ENCODE results near the gene LHFPL3.

LHFPL3 gene

DNA sequence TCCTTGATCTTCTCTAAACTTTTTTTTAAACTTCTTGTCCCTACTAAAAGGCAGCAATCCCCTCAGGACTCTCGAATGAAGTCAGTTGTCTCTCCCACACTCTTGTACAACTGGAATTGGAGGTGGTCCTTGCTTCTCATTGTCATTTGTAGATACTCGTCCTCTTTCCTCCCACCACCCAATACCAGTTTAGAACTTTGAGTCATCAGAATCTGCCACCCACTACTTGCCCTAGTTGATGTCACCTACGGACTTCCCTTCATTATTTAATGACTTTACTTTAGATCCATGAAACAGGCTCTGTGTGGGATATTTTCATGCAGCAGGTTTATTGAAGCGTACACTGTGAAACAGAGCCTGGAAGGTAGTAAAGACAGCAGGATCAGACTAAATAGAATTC lies 28.6 kb upstream of the LHFPL3 start:
- no peak overlapping the region for H3K27ac ChIP-seq
- TF ChIP-seq, protein P1, sequence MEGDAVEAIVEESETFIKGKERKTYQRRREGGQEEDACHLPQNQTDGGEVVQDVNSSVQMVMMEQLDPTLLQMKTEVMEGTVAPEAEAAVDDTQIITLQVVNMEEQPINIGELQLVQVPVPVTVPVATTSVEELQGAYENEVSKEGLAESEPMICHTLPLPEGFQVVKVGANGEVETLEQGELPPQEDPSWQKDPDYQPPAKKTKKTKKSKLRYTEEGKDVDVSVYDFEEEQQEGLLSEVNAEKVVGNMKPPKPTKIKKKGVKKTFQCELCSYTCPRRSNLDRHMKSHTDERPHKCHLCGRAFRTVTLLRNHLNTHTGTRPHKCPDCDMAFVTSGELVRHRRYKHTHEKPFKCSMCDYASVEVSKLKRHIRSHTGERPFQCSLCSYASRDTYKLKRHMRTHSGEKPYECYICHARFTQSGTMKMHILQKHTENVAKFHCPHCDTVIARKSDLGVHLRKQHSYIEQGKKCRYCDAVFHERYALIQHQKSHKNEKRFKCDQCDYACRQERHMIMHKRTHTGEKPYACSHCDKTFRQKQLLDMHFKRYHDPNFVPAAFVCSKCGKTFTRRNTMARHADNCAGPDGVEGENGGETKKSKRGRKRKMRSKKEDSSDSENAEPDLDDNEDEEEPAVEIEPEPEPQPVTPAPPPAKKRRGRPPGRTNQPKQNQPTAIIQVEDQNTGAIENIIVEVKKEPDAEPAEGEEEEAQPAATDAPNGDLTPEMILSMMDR (IDR thresholded peaks at IDR 0.05) = no peak
- TF ChIP-seq ZFX (IDR thresholded peaks at IDR 0.05; ENCODE audit: borderline replicate concordance) = no peak

GRCh38 chr7:104306793-104307192 lies 21.6 kb upstream of the LHFPL3 start:
- TF ChIP-seq, protein P1 (IDR thresholded peaks at IDR 0.05) = no peak
- no peak for TF ChIP-seq ZFX (IDR thresholded peaks at IDR 0.05; ENCODE audit: borderline replicate concordance)
- no peak overlapping the region for H3K27ac ChIP-seq

GRCh38 chr7:104317948-104318629 lies 10.3 kb upstream of the LHFPL3 start:
- TF ChIP-seq, protein P1 (IDR thresholded peaks at IDR 0.05) = no peak
- no peak for TF ChIP-seq ZFX (IDR thresholded peaks at IDR 0.05; ENCODE audit: borderline replicate concordance)
- H3K27ac ChIP-seq = no peak overlapping the region

DNA sequence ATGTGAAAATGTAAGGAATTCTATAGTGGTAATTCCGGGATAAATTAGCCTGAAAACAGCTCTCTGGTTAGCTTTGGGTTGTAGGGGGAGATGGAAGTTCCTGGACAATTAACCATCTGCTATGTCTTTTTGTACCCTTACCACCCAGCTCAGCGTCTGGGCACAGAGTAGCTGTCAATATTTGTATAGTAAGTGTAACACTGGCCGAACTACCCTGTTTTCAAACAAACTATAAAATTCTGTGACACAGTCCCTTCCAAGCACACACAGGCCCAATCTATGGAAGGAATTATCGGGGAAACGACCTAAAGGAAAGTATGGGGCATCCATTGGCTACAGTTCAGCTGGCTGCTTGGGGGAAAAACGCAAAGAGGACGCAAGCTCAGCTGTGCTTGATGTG lies 869 bp upstream of the LHFPL3 start:
- TF ChIP-seq, protein P1 (IDR thresholded peaks at IDR 0.05) = no peak
- TF ChIP-seq ZFX (IDR thresholded peaks at IDR 0.05; ENCODE audit: borderline replicate concordance) = no peak
- H3K27ac ChIP-seq = no peak overlapping the region

GRCh38 chr7:104327938-104328295 lies 486 bp upstream of the LHFPL3 start:
- H3K27ac ChIP-seq = no peak overlapping the region
- no peak for TF ChIP-seq ZFX (IDR thresholded peaks at IDR 0.05; ENCODE audit: borderline replicate concordance)
- TF ChIP-seq, protein P1 (IDR thresholded peaks at IDR 0.05) = no peak

GRCh38 chr7:104328970-104329825 lies 795 bp downstream of the LHFPL3 start:
- H3K27ac ChIP-seq = no peak overlapping the region
- TF ChIP-seq ZFX (IDR thresholded peaks at IDR 0.05; ENCODE audit: borderline replicate concordance) = no peak
- TF ChIP-seq, protein P1 (IDR thresholded peaks at IDR 0.05) = no peak

GRCh38 chr7:104341546-104341945 lies 13.1 kb downstream of the LHFPL3 start:
- H3K27ac ChIP-seq = no peak overlapping the region
- TF ChIP-seq ZFX (IDR thresholded peaks at IDR 0.05; ENCODE audit: borderline replicate concordance) = no peak
- TF ChIP-seq, protein P1 (IDR thresholded peaks at IDR 0.05) = peak; percentile 38
